Measurements from ENCODE around the gene TUBA4B. TPM values are rescaled to one million over a fixed set of nuclear protein-coding genes. Genes with fewer than 3 reads are reported as not detected.

The TUBA4B gene
- total RNA-seq, result not detected in 2 replicates

- intact Hi-C loops (cut with micrococcal nuclease), result loop anchor here (1.0 kb wide), 9 partner anchors 8 to 685 kb away; partner anchors contain the start of genes ANKZF1, ATG9A, CNOT9 and DNAJB2
Measured at GRCh38 chr2:219252900-219253752, at the start of gene TUBA4B. TSS of gene TUBA4B (plus strand) at chr2:219253243. CDS start at chr2:219253408, 165 bp downstream.

GRCh38 chr2:219204425-219205164, 48.4 kb upstream of the TUBA4B start:
- intact Hi-C loops (cut with micrococcal nuclease), result loop anchor here (5.0 kb wide), 2 partner anchors 147 to 532 kb away; partner anchors contain the start of genes RNF25 and STK36

GRCh38 chr2:219205165-219205538, 47.9 kb upstream of the TUBA4B start:
- intact Hi-C loops (cut with micrococcal nuclease), result loop anchor here (5.0 kb wide), 2 partner anchors 148 to 533 kb away; partner anchors contain the start of genes RNF25 and STK36

- intact Hi-C loops (cut with micrococcal nuclease), result loop anchor here (1.0 to 5.0 kb wide), 12 partner anchors 13 to 534 kb away; partner anchors contain the start of genes ANKZF1, ATG9A, CHPF and DNAJB2
Measured at GRCh38 chr2:219205981-219206327, 47.1 kb upstream of the TUBA4B start.

GRCh38 chr2:219206328-219207133, 46.5 kb upstream of the TUBA4B start, which contains the start of gene ZFAND2B:
TSS of gene ZFAND2B (plus strand) at chr2:219206782. CDS start at chr2:219206988, 206 bp downstream.
- intact Hi-C loops (cut with micrococcal nuclease), result loop anchor here (1.0 to 5.0 kb wide), 12 partner anchors 13 to 534 kb away; partner anchors contain the start of genes ANKZF1, ATG9A, CHPF and DNAJB2

- intact Hi-C loops (cut with micrococcal nuclease), result loop anchor here (5.0 kb wide), 2 partner anchors 150 to 535 kb away; partner anchors contain the start of genes RNF25 and STK36
Measured at GRCh38 chr2:219207134-219207883, 45.7 kb upstream of the TUBA4B start.

- intact Hi-C loops (cut with micrococcal nuclease), result loop anchor here (5.0 kb wide), 2 partner anchors 151 to 536 kb away; partner anchors contain the start of genes RNF25 and STK36
Measured at GRCh38 chr2:219207884-219208740, 44.9 kb upstream of the TUBA4B start.

GRCh38 chr2:219209236-219210195, 43.5 kb upstream of the TUBA4B start:
- intact Hi-C loops (cut with micrococcal nuclease), result loop anchor here (5.0 kb wide), 2 partner anchors 152 to 537 kb away; partner anchors contain the start of genes RNF25 and STK36

- intact Hi-C loops (cut with micrococcal nuclease), result no loop called here
Measured at GRCh38 chr2:219210196-219210885, 42.7 kb upstream of the TUBA4B start.

GRCh38 chr2:219210886-219211362, 42.1 kb upstream of the TUBA4B start:
- intact Hi-C loops (cut with micrococcal nuclease), result loop anchor here (1.0 kb wide), 2 partner anchors 34 to 51 kb away; partner anchors contain the start of gene NHEJ1

GRCh38 chr2:219213026-219213415, 40.0 kb upstream of the TUBA4B start:
- intact Hi-C loops (cut with micrococcal nuclease), result no loop called here

- intact Hi-C loops (cut with micrococcal nuclease), result no loop called here
Measured at GRCh38 chr2:219213486-219214071, 39.5 kb upstream of the TUBA4B start.

- intact Hi-C loops (cut with micrococcal nuclease), result no loop called here
Measured at GRCh38 chr2:219214141-219214540, 38.9 kb upstream of the TUBA4B start.

GRCh38 chr2:219214786-219215185, 38.3 kb upstream of the TUBA4B start:
- intact Hi-C loops (cut with micrococcal nuclease), result no loop called here

- intact Hi-C loops (cut with micrococcal nuclease), result no loop called here
Measured at GRCh38 chr2:219215871-219216534, 37.0 kb upstream of the TUBA4B start.

GRCh38 chr2:219216535-219216915, 36.5 kb upstream of the TUBA4B start:
- intact Hi-C loops (cut with micrococcal nuclease), result no loop called here

Measured in T-helper 2 cell treated with Interferon-gamma antibody and Interleukin-4, amounts not matched to agents 100 ng/mL and 5 ng/mL, for 36 hours (primary cell).